Peyer's patch (tissue), 4 donors: Measurements from ENCODE around the gene DMBT1.

Experiments
- CTCF ChIP-seq, 6 experiments: fragments of 450-650 bp in 4 of 6; fragments of 200-600 bp in 2 of 6; sonication (generic) in 1 of 6; IDR thresholded peaks; one replicate each; pipeline ENCODE4 v1.5.1; 2017 to 2019; ENCODE audit warnings: antibody characterized with exemption in 6 of 6, mild to moderate bottlenecking in 3 of 6, moderate library complexity in 1 of 6
- POLR2A ChIP-seq, 2 donors: fragments of 450-650 bp; IDR thresholded peaks; one replicate each; pipeline ENCODE4 v1.5.1; 2017; ENCODE audit warnings: antibody characterized with exemption in 2 of 2, mild to moderate bottlenecking in 2 of 2, moderate library complexity in 2 of 2

GRCh38 chr10:122636953-122637352, 76.4 kb downstream of the DMBT1 start:
- TF ChIP-seq CTCF (IDR thresholded peaks at IDR 0.05) (no peak), POLR2A (IDR thresholded peaks at IDR 0.05) (no peak)
